Activated CD4-positive, alpha-beta T cell treated with anti-CD3 and anti-CD28 coated beads, Interleukin-2, amount 50 U/mL, for 1 hour (primary cell): ENCODE measurements around the gene EFCAB6.
"Not testable (repeated sequence)": the region's sequence is repeated elsewhere in the genome, so short reads cannot be mapped to it uniquely, and the experiment has no call there.

ENCODE experiments used
- DNase-seq: peaks from one replicate; pipeline ENCODE4 v3.0.0-alpha.2; 2020

Gene EFCAB6

DNA sequence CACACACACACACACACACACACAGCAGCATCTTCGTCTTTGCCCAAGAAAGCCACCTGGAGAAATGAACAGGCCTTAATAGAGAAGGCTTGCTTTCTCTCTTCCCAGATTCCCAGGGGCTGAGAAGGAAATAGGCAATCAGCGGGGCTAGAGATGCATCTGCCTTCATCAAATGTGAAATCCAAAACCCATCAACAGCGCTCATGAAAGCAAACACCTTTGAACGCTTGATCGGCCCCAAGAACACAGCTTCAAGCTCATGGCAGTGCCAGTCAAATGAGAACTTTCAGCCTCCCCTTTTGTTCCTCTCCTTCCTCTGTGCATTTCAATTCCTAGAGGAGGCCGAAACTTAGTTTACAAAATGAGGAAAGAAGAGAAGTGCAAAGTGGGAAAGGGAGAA, 122.7 kb downstream of the EFCAB6 start:
- DNase-seq = no peak

- DNase-seq = no peak
Measured at GRCh38 chr22:43682851-43683250, 129.3 kb downstream of the EFCAB6 start.

GRCh38 chr22:43681731-43682360, 130.3 kb downstream of the EFCAB6 start:
- DNase-seq = no peak

- DNase-seq = no peak
Measured at GRCh38 chr22:43670513-43670912, 141.6 kb downstream of the EFCAB6 start.

- DNase-seq = no peak
Measured at GRCh38 chr22:43669190-43669589, 142.9 kb downstream of the EFCAB6 start.

- DNase-seq = no peak
Measured at GRCh38 chr22:43667656-43668055, 144.4 kb downstream of the EFCAB6 start.

DNA sequence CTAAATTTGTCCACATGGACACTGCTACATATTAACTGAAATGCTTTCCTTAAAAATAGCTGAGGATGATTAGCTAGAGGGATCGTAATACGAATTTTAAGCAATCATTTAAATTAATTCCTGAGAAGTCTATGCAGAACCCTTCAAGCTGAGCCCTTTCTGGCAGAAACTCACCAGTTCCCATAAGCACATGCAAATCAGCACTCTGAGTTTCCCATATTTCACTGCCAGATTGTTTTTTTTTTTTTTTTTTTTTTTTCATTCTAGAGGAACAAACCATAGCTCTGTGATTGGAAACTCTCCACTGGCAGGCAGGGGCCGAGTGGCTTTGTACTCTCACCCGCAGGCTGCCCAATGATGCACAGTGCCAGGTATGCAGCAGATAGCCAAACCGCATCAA, 145.6 kb downstream of the EFCAB6 start:
- no peak for DNase-seq

DNA sequence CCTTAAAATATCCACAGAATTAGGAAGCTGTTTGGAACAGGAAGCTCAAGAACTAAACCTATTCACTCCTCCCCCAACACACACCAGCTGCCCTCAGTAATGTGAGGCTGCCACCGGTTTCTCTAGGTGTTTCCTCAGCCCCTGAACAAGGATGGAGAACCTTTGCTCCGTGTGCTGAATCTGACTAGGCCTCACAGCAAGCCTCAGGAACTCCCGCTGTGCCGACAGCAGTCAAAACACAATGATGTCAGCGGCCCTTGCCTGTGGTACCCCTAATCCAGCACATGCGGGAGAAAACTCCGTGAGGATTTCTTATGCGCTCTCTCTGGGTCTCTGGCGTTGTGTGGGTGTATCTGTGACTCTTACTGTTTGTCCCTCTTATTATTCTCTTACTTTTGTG, 153.3 kb downstream of the EFCAB6 start:
- no peak for DNase-seq

- DNase-seq = not testable (repeated sequence)
Measured at GRCh38 chr22:43656581-43656980, 155.5 kb downstream of the EFCAB6 start.

- no peak for DNase-seq
Measured at GRCh38 chr22:43654271-43654670, 157.8 kb downstream of the EFCAB6 start.

DNA sequence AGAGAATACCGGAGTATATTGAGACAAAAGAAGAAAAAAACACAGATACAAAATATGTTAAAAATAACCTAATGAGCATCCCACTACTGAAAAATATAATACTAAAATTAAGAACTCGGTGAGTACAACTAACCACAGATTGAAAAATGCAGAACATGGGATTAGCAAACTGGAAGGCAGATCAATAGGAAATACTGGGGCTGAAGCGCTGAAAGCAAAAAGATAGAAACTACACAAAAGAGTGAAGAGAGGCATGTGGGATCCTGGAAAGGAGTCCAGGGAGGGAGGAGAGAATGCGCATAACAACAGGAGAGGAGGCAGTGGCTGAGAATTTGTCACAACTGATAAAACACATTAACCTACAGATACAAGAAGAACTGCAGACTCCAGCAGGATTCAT, 159.3 kb downstream of the EFCAB6 start:
- DNase-seq = no peak

GRCh38 chr22:43643387-43643786, 168.7 kb downstream of the EFCAB6 start:
- no peak for DNase-seq

DNA sequence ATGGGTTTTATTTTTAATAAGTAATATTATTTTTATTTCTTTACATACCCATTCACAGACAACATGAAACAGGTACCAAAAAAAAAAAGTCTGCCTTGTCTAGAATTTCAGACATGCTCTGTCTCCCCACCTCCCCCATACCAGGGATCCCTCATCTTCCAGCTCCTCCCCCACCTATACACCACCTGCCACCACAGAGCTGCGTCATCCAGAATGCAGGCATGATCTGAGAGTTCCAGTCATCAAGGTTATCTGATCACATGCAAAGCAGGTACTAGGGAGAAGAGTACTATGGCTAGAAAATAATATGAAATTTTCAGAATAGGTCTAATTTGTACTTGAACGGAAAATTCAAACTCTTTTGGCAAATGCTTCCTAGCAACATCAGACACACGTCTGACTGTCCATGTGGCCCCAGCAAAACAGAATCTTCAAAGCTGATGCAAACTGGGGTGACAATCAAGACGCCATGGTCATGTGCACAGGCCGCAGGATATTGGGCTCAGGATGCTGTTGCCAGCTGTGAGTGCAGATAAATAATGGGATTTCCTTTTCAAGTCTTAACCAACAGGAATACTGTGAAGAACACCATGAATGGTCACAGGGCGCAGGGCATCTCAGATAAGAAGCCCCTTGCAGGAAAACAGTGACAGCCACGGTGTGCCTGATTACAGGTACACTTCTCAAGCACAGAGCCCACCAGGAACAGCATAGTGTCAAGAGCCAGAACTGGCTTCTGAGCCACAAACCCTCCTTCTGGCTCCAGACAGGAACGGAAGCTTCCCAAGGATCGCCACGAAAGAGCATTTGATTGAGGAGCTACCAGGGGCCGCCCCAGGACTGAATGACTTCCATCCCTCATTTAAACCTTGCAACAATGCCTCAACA, 169.5 kb downstream of the EFCAB6 start:
- no peak for DNase-seq

- no peak for DNase-seq
Measured at GRCh38 chr22:43639228-43639948, 172.7 kb downstream of the EFCAB6 start.

DNA sequence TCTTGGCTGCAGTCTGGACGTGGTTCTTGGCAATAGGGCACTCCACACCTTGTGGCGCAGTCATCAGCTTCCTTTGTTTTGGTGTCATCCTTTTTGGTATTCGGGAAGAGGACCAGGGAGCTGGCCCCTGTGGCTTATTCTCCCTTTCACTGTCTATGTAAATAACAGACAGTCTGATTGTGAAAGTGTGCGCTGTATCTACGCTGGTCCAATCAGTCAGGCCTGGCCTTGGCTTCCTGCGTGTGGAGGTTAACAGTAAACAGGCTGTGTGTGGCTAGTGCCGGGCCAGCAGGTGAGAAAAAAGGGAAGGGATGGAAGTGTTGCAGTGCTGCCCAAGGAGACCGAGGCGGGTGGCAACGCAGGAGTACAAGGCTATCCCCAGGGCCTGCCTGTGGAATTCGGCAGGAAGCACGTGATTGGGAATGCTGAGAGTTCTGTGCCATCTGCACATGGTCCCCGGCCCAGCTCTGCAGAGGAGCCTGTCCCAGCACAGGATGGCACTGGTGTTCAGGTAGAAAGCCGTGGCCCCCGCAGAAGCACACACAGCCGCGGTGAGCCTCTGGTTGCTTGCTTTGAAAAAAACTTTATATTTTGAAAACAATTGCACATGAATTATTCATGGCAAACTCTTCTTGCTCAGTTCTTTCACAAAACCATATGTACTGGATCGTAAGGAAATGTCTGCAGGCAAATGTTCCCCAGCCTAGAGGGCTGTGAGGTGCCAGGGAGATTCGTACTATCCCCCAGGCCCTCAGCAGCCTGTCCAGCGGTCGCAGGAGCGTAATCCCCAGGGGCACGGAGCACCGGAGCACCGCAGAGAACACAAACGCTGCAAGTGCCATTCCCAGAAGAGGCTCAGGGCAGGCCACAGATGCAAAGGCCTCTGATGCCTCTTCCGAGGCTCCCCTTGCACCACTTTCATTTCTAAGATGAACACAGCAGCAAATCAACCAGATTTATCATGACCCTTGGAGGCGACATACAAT, 174.5 kb downstream of the EFCAB6 start:
- no peak for DNase-seq

GRCh38 chr22:43636086-43636485, 176.0 kb downstream of the EFCAB6 start:
- DNase-seq = no peak

DNA sequence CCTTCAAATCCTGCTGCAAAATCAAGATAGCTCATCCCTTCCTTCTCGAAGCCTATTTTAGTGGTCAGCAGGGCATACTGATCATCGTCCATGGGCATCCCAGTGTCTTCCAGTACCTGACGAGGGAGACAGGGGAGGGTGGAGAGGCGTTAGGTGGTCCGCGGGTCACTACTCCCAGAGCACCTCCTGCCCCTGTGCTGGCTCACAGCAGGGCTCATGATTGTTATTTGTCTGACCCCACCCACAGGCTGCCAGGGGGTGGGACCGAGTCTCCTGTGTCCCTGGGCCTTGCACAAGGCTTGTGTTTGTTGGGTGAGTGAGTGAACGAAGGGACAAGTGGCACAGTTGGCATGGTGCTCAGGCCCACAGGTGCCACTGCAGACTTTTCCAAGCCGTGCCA, 177.0 kb downstream of the EFCAB6 start:
- DNase-seq = no peak

DNA sequence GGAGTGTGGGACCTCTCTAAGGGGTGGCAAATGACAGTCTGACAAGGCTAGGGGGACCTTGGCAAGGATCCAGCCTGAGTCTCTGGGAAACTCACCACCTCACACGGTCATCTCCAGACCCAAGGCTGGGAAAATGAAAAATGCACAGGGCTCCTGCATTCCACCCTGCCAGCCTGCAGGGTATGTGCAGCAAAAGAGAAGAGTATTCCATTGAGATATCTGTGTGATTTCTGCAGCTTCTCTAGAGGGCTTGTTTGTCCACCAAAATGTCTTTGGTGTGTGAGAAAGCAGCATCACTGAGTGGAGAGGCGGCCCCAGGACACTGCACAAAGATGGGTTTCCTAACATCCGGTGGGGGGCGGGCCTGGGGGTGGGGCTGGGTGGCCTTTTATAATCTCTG, 177.8 kb downstream of the EFCAB6 start:
- DNase-seq = no peak

DNA sequence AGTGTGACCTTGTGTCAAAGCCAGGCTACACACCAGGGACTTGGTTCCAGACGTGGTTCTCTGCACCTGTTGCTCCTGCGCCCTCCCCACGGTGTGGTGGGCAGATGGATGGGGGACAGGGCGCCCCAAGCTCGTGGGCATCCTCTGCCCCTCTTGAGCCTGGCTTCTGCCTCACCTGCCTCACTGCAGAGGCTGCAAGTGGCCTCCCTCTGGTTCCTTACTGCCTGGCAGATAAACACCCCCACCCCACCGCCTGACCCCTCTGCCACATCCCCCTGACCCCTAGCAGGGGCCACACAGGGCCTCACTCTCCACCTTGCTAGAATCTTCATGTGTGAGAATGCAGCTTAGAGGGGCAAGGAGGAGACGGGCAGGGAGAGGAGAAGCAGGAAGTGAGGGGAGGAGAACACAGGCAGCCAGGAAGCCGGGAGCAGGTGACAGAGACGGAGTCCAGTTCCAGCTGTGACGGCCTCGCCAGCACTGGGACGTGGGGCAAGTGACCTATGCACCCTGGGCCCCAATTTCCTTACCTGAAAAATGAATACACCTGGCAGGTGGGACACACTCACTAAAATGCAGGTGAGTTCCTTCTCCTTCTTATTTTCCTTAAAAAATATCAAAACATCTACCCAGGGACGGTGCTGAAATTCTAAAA, 178.3 kb downstream of the EFCAB6 start:
- no peak for DNase-seq

GRCh38 chr22:43631846-43632245, 180.3 kb downstream of the EFCAB6 start:
- no peak for DNase-seq

GRCh38 chr22:43631201-43631600, 180.9 kb downstream of the EFCAB6 start:
- DNase-seq = no peak

DNA sequence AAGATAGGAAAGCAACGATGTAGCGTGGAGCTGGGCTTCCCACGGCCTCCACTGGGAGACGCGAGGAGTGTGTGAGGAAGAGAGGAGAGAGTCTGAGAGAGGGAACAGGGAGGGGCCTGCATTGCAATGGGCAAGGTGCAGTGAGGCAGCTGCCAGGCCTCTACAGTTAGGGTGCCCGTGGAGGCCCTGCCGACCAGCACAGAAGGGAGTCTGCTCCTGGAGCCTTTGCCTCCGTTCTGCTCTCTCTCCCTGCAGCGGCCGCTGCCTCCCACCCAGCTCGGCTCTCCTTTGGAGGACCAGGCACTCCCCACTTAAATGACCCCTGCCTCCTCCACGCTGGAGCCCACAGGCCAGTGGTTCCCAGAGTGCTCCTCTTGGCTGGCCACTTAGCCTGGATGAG, 181.7 kb downstream of the EFCAB6 start:
- no peak for DNase-seq
